Ascending aorta (tissue), 2 donors: Measurements from ENCODE around the gene ANLN. TPM values are rescaled to one million over a fixed set of nuclear protein-coding genes. Genes with fewer than 3 reads are reported as not detected.
"Not testable (repeated sequence)": the region's sequence is repeated elsewhere in the genome, so short reads cannot be mapped to it uniquely, and the experiment has no call there.

Experiments
- DNase-seq, 2 donors: peaks; one replicate each; pipeline ENCODE4 v3.0.0-alpha.2; 2019; ENCODE audit warnings: low spot score in 2 of 2
- H3K27ac ChIP-seq, 2 donors: fragments of 200-600 bp; sonication (generic); one replicate each; pipeline ENCODE4 v1.5.1; 2016 to 2017; ENCODE audit warnings: mild to moderate bottlenecking in 1 of 2
- H3K27me3 ChIP-seq: fragments of 200-600 bp; sonication (generic); one replicate; pipeline ENCODE4 v1.5.1; 2017
- H3K36me3 ChIP-seq, 2 donors: fragments of 200-600 bp; sonication (generic); one replicate each; pipeline ENCODE4 v1.5.1; 2016
- H3K4me1 ChIP-seq, 2 donors: fragments of 200-600 bp; sonication (generic); one replicate each; pipeline ENCODE4 v1.5.1; 2016 to 2017; ENCODE audit warnings: mild to moderate bottlenecking in 1 of 2
- H3K4me3 ChIP-seq, 2 donors: fragments of 200-600 bp; sonication (generic); one replicate each; pipeline ENCODE4 v1.5.1; 2016 to 2017; ENCODE audit warnings: mild to moderate bottlenecking in 1 of 2
- H3K9me3 ChIP-seq, 2 donors: fragments of 200-600 bp; sonication (generic); one replicate each; pipeline ENCODE4 v1.5.1; 2016
- CTCF ChIP-seq, 3 experiments: fragments of 200-600 bp in 2 of 3; fragments of 450-650 bp in 1 of 3; sonication (generic) in 2 of 3; IDR thresholded peaks; one replicate each; pipeline ENCODE4 v1.5.1; 2016 to 2019; ENCODE audit warnings: antibody characterized with exemption in 3 of 3, mild to moderate bottlenecking in 1 of 3, moderate library complexity in 1 of 3
- intact Hi-C: fragments of 100-400 bp; cut with DNase I; formaldehyde crosslinking; loops from one replicate; pipeline ENCODE4 v1.15.1; 2023
- total RNA-seq: library from RNA; depleted of rRNA; stranded (reverse); fragments of >200 nt; gene quantifications from one replicate; pipeline ENCODE4 v1.1.0, GENCODE V29; 2016

The ANLN gene
- total RNA-seq, 1 donor from 2014 or later: 1.8 TPM

- no peaks in the 10 kb centered on the region for H3K9me3 ChIP-seq
- H3K27me3 ChIP-seq: no peaks in the 10 kb centered on the region
- intact Hi-C loops: no loop called here
- H3K4me1 ChIP-seq: no peaks in the 10 kb centered on the region
- no peak overlapping the region for H3K4me3 ChIP-seq
- DNase-seq: no peak
- no peak for TF ChIP-seq CTCF (IDR thresholded peaks at IDR 0.05)
- no peaks in the 10 kb centered on the region for H3K36me3 ChIP-seq
- H3K27ac ChIP-seq: no peak overlapping the region
These were observed 85.3 kb downstream of the ANLN start for GRCh38 chr7:36475011-36475342.

GRCh38 chr7:36475381-36475780 is 85.7 kb downstream of the ANLN start:
- no peak for DNase-seq
- intact Hi-C loops: no loop called here
- Histone ChIP-seq H3K27ac (no peak overlapping the region), H3K36me3 (no peaks in the 10 kb centered on the region), H3K9me3 (no peaks in the 10 kb centered on the region), H3K4me3 (no peak overlapping the region), H3K4me1 (no peaks in the 10 kb centered on the region), H3K27me3 (no peaks in the 10 kb centered on the region)
- TF ChIP-seq CTCF (IDR thresholded peaks at IDR 0.05): no peak

GRCh38 chr7:36478745-36479144 is 89.1 kb downstream of the ANLN start:
- DNase-seq: no peak
- H3K36me3 ChIP-seq: no peaks in the 10 kb centered on the region
- no peak overlapping the region for H3K4me3 ChIP-seq
- H3K27me3 ChIP-seq: no peaks in the 10 kb centered on the region
- no peaks in the 10 kb centered on the region for H3K4me1 ChIP-seq
- TF ChIP-seq CTCF (IDR thresholded peaks at IDR 0.05): no peak
- intact Hi-C loops: no loop called here
- no peak overlapping the region for H3K27ac ChIP-seq
- H3K9me3 ChIP-seq: no peaks in the 10 kb centered on the region

GRCh38 chr7:36483853-36484252 is 94.2 kb downstream of the ANLN start:
- H3K9me3 ChIP-seq, DNase-seq, intact Hi-C loops, H3K27ac ChIP-seq, H3K4me3 ChIP-seq, H3K27me3 ChIP-seq, H3K36me3 ChIP-seq, H3K4me1 ChIP-seq: not testable (repeated sequence)

GRCh38 chr7:36484265-36484664 is 94.6 kb downstream of the ANLN start:
- H3K36me3 ChIP-seq: no peaks in the 10 kb centered on the region
- intact Hi-C loops: no loop called here
- no peaks in the 10 kb centered on the region for H3K4me1 ChIP-seq
- H3K9me3 ChIP-seq: no peaks in the 10 kb centered on the region
- DNase-seq: no peak
- no peaks in the 10 kb centered on the region for H3K27me3 ChIP-seq
- no peak overlapping the region for H3K4me3 ChIP-seq
- no peak overlapping the region for H3K27ac ChIP-seq
- no peak for TF ChIP-seq CTCF (IDR thresholded peaks at IDR 0.05)

GRCh38 chr7:36486336-36486735 is 96.7 kb downstream of the ANLN start:
- no peak for DNase-seq
- Histone ChIP-seq H3K36me3 (no peaks in the 10 kb centered on the region), H3K4me1 (no peaks in the 10 kb centered on the region), H3K9me3 (no peaks in the 10 kb centered on the region), H3K4me3 (no peak overlapping the region), H3K27me3 (no peaks in the 10 kb centered on the region), H3K27ac (no peak overlapping the region)
- intact Hi-C loops: no loop called here
- no peak for TF ChIP-seq CTCF (IDR thresholded peaks at IDR 0.05)
